ENCODE results near the gene TENM4. TPM values are rescaled to one million over a fixed set of nuclear protein-coding genes. Genes with fewer than 3 reads are reported as not detected.
A peak's percentile ranks its signal among the peaks of the same experiment; 100 is the strongest.
"Not testable (repeated sequence)": the region's sequence is repeated elsewhere in the genome, so short reads cannot be mapped to it uniquely, and the experiment has no call there.

TENM4 gene
- polyA plus RNA-seq, 3 donors: 21.1 to 26.5 (median 26.0) TPM

- no peak for DNase-seq
Measured at GRCh38 chr11:79021601-79022000, 419.2 kb downstream of the TENM4 start.

DNA sequence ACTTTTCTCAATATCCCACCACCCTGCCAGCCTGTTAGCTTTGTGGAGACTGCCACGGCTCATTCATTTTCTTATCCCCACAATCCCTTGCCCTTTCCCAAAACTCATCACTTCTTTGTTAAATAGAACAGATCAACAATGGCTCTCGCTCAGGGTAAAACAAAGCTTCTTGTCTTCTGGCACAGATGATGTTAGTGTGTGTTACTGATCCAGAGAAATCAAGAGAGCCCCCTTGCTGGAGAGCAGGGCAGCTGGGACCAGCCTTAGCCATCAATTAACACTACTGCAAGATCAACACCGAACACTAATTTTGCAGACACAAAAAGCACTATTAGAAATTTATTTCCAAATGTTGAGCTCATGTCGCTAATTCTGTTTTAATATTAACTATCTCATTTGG lies 420.9 kb downstream of the TENM4 start:
- no peak for DNase-seq

GRCh38 chr11:79019277-79019676 lies 421.6 kb downstream of the TENM4 start:
- DNase-seq: no peak

DNA sequence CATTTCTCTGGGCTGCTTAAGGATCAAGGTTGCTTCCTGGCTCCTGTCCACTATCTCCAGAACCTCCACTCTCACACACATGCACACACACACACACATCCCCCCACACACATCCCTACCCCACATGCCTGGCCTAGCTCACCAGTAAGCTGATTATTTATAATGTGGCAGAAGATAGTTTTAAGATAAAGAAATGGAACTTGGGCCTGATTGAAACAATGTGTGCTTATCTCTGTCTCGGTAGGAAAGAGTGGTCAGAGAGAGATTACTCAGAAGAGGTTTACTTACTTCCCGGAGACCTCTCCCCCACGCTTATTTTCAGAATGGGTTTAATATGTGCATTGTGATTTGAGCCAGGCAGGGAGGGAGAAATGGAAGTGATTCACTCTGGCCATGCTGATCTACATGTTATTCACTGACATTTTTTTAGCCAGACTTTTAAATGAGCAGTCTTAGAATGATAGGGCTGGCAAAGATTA lies 422.4 kb downstream of the TENM4 start:
- DNase-seq: no peak

GRCh38 chr11:79017811-79018210 lies 423.0 kb downstream of the TENM4 start:
- no peak for DNase-seq

DNA sequence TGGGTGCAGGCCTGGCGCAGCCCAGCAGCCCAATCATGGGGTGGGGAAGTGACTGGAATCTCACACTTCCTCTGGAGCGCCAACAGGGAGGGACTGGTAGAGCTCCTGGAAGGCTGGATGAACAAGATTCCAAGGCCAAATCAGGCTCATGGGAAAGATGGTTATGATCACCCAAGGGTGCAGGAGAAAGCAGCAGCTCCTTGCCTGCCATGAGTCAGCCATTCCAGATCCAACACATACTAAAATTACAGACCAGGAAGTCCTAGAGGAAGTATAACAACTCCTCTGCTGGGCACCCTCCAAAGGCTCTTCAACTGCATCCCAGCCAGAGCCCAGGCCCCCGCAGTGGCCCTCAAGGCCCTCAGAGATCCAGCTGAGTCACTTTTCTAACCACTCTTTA lies 427.3 kb downstream of the TENM4 start:
- no peak for DNase-seq

DNA sequence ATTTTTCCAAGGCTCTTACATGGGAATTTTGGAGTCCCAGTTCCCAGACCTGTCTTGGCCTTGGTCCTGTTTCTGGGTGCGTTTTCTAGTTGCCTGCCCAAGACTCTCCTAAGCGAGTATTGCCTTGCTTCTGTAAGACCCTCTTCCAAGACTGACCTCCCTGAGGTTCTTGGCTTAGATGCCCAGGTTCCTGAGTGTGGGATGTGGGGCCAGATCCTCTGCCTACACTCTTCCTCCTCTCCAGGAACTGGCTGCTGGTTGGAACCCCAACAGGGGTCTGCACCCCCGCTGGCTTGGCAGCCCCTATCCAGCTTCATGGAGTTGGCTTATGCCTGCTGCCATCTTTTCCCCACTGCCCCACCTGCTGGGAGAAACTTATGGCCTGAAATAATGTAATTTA lies 429.5 kb downstream of the TENM4 start:
- no peak for DNase-seq

- peak; percentile 30 for DNase-seq
Measured at GRCh38 chr11:79007771-79008402, 432.9 kb downstream of the TENM4 start.

DNA sequence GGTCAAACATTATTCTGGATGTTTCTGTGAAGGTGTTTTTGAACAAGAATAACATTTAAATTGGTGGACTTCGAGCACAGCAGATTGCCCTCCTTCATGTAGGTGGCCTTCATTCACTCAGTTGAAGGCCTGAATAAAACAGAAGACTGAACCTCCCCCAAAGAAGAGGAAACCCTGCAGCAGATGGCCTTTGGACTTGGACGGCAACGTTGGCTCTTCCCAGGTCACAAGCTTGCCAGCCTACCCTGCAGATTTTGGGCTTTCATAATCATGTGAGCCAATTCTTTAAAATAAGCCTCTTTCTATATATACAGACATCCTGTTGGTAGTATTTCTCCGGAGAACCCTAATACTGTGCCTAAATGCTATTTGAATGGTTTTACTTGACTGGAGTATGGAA lies 434.0 kb downstream of the TENM4 start:
- no peak for DNase-seq

DNA sequence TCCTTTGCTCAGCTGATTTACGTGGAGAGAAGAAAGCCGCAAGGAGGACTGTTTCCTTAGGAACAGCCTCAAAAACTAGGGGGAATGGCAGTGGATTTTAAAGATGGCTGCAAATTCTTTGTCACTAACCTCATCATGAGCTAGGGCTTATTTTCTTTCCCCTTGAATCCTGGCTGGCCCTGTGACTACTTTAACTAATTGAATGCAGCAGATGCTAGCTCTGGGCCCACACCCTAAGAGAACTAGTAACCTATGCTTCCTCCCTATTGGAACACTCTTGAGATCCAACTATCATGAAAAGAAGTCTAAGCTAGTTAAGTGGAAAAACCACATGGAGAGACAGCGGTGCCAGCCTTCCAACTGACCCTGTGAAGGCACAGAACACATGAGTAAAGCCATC lies 444.8 kb downstream of the TENM4 start:
- DNase-seq: no peak

DNA sequence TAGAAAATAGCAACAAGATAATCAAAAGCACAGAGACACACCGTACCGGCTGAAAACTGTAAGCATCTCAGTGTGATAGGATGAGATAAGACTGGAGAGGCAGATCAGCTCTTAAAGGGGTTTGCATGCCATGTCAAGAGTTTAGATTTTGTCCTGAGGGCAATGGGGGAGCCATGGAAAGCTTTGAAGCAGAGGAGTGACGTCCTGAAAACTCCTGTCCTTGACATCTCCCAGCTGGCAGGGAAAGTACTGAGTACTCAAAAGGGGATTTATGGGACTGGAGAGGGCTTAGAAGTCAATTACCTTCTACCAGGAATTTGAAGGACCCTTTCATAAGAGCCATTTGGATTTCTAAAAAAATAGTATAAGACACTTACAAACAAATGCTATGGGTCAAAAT lies 445.7 kb downstream of the TENM4 start:
- DNase-seq: peak; percentile 29

GRCh38 chr11:78993802-78994430 lies 446.9 kb downstream of the TENM4 start:
- no peak for DNase-seq

GRCh38 chr11:78991681-78992080 lies 449.1 kb downstream of the TENM4 start:
- no peak for DNase-seq

DNA sequence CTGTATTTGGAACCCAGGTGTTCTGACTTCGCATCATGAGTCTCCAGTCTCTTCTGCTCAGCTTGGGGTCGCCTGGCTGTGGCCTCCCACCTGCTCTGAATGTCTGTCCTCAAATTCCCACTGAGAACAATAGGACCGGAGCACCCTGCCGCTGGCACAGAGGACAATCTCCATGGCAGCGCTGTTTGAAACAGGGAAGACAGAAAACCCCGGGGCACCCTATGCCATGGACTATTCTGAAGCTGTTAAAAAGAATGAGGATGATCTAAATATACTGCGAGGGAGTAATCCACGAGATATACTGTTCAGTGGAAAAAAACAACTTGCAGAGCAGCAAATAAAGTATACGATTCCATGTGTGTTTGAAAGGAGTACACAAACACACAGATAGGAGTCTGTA lies 450.6 kb downstream of the TENM4 start:
- no peak for DNase-seq

- DNase-seq: no peak
Measured at GRCh38 chr11:78987748-78988147, 453.1 kb downstream of the TENM4 start.

GRCh38 chr11:78986305-78986704 lies 454.5 kb downstream of the TENM4 start:
- DNase-seq: no peak

DNA sequence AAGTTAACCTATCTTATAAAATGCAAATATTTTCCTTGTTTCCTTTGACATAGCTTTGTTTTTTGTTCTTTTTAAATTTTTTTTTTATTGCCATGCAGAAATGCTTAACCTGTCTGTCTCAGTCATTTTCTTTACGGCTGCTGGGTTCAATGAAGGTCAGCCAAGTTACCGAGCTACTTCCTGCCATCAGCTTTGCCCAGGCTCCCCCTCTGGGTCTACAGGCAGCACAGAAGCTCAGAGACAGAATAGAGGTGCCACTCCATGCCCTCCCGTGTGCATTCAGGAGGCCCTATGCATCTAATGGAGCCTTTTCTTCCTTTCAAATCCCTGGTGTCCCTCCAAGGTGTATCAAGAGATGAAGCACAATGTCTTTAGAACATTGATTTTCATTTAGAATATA lies 455.2 kb downstream of the TENM4 start:
- no peak for DNase-seq

DNA sequence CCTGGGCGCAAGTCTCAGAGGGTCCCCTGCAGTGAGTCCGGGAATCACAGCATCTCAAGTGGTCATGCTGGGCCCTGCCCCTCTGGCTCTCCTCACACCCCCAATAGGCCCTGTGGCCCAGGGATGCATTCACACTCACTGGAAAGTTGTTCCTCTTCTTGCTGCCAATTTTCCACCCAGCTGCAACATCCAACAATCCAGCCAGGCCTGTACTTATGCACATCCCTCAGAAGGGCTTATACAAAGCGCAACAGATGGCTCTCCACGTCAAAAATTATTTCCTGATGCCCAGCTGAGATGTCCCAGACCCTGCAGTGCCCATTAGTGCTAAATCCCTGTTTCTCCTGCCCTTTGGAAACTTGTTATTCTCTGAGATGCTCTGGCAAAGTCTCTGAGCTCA lies 458.4 kb downstream of the TENM4 start:
- DNase-seq: no peak

DNA sequence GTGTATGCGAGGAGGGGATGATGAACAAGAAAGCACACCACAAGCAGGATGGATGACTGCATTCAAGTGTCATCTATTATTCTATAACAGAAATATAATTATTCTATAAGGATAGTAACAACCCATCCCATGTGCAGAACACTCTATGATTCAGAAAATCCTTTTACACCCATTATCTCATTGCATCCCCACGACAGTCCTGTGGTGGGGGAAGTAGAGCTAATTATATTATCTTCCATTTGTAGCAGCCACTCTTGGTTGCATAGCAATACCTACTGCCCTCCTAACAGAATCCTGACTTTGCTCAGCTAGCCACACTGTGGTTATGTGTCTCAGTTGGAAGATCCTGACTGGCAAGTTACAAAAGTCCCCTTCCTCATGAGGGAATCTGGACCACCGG lies 459.7 kb downstream of the TENM4 start:
- no peak for DNase-seq

DNA sequence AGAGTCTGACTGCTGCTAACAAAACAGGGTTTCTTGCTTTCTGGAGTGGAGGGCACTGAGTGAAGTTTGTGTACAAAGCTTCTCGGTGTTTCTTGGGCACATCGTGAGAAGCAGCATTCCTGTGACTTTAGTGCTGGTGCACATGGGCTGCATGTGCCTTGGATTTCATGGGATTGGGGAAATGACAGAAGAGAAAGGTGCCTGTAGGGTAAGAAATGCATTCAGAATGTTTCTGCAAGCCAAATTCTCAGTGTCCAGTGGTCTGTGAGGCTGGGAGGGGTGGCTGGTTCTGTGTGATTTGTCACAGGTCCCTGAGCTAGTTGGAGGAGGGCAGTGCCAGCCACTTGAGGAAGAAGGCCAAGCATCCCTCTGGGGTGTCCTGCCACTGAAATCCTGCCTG lies 462.0 kb downstream of the TENM4 start:
- no peak for DNase-seq

DNA sequence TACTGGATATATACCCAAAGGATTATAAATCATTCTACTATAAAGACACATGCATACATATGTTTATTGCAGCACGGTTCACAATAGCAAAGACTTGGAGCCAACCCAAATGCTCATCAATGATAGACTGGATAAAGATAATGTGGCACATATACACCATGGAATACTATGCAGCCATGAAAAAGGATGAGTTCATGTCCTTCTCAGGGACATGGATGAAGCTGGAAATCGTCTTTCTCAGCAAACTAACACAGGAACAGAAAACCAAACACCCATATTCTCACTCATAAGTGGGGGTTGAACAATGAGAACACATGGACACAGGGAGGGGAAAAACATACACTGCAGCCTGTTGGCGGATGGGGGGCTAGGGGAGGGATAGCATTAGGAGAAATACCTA lies 463.0 kb downstream of the TENM4 start:
- DNase-seq: not testable (repeated sequence)

GRCh38 chr11:78977009-78977408 lies 463.8 kb downstream of the TENM4 start:
- DNase-seq: no peak

DNA sequence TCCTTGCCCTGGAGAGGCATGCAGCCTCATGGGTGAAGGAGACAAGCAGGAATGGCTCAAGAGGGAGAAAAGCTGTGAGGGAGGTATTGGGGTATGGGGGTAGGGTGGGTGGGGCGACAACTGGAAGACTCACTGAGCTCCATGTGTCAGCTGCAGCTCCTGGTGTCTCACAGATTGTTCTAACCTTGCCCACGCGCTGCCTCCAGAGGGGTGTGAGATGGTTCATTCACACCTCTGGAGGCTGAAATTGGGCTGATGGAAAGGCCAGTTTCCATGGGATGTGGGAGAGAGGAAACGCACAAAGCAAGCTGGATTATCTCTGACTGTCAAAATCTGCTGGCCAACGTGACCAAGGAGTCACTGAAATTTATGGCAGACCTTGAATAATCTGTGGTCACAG lies 465.7 kb downstream of the TENM4 start:
- DNase-seq: no peak

GRCh38 chr11:78973876-78974275 lies 467.0 kb downstream of the TENM4 start:
- no peak for DNase-seq
